Upper lobe of left lung (tissue), 4 donors: Measurements from ENCODE around the gene ARRB1.

Experiments
- CTCF ChIP-seq, 6 experiments: fragments of 450-650 bp in 4 of 6; fragments of 200-600 bp in 2 of 6; sonication (generic) in 2 of 6; IDR thresholded peaks; one replicate each; pipeline ENCODE4 v1.5.1; 2016 to 2019; ENCODE audit warnings: antibody characterized with exemption in 6 of 6
- POLR2AphosphoS5 ChIP-seq, 2 donors: sonication (generic); formaldehyde crosslinking; IDR thresholded peaks; one replicate each; pipeline ENCODE4 v1.5.1; 2017; ENCODE audit warnings: antibody characterized with exemption in 2 of 2

GRCh38 chr11:75388386-75389275 lies 37.2 kb upstream of the ARRB1 start:
- TF ChIP-seq CTCF (IDR thresholded peaks at IDR 0.05) (peak; percentile 65 to 80 (median 77)), POLR2AphosphoS5 (IDR thresholded peaks at IDR 0.05) (no peak)
